GM12864 (cell line): ENCODE data around the gene SEPTIN8.

ENCODE experiments used
- DNase-seq: peaks from one replicate; pipeline ENCODE4 v3.0.0-alpha.2; 2011; ENCODE audit warnings: low read depth
- H3K4me3 ChIP-seq: 2 replicates; pipeline ENCODE4 v1.5.1; 2011; ENCODE audit warnings: mild to moderate bottlenecking, low read depth, low read length, control low read depth
- TF ChIP-seq, protein P1 (sequence below): IDR thresholded peaks from 2 replicates; pipeline ENCODE4 v1.5.1; 2011; ENCODE audit warnings: low read depth, mild to moderate bottlenecking, moderate library complexity, low read length, control low read depth, inconsistent platforms; ENCODE audit errors: missing control alignments

SEPTIN8 gene

GRCh38 chr5:132753135-132753987 lies 23.7 kb downstream of the SEPTIN8 start:
- TF ChIP-seq, protein P1, sequence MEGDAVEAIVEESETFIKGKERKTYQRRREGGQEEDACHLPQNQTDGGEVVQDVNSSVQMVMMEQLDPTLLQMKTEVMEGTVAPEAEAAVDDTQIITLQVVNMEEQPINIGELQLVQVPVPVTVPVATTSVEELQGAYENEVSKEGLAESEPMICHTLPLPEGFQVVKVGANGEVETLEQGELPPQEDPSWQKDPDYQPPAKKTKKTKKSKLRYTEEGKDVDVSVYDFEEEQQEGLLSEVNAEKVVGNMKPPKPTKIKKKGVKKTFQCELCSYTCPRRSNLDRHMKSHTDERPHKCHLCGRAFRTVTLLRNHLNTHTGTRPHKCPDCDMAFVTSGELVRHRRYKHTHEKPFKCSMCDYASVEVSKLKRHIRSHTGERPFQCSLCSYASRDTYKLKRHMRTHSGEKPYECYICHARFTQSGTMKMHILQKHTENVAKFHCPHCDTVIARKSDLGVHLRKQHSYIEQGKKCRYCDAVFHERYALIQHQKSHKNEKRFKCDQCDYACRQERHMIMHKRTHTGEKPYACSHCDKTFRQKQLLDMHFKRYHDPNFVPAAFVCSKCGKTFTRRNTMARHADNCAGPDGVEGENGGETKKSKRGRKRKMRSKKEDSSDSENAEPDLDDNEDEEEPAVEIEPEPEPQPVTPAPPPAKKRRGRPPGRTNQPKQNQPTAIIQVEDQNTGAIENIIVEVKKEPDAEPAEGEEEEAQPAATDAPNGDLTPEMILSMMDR, result no peak
- H3K4me3 ChIP-seq, result no peak overlapping the region
- DNase-seq, result no peak

- TF ChIP-seq, protein P1, result no peak
- H3K4me3 ChIP-seq, result no peak overlapping the region
- DNase-seq, result no peak
Measured at GRCh38 chr5:132752581-132753125, 24.4 kb downstream of the SEPTIN8 start.

DNA sequence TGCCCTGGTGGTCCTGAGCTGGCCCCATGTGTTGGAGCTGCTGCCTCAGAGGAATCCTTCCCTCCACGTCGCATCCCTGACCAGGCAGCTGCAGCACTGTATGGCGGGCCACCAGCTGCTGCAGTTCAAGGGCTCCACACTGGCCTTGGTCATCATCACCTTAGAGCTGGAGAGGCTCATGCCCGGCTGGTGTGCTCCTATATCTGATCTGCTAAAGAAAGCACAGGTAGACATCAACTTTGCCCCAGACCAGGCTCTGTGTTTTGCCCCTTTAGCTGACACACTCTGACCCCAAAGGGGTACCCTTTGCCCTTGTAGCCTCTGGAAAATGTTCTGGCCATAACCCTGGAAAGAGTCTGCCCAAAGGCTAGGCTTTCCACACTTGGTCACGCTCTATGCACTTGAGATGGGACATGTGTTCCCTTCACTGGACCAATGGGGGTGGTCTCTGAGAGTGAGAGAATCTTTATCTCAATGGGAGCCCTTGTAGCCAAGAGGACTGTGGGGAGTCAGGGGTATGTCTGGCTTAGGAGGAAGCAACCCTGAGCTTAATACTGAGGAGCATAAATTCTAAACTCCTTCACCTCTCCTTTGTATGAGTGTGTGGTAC lies 25.0 kb downstream of the SEPTIN8 start:
- TF ChIP-seq, protein P1, result no peak
- DNase-seq, result no peak

GRCh38 chr5:132751444-132751843 lies 25.6 kb downstream of the SEPTIN8 start:
- DNase-seq, result peak; percentile 55
- TF ChIP-seq, protein P1, result no peak
- no peak overlapping the region for H3K4me3 ChIP-seq

More for the DNA sequence above, 25.0 kb downstream of the SEPTIN8 start:
- H3K4me3 ChIP-seq, result no peak overlapping the region

DNA sequence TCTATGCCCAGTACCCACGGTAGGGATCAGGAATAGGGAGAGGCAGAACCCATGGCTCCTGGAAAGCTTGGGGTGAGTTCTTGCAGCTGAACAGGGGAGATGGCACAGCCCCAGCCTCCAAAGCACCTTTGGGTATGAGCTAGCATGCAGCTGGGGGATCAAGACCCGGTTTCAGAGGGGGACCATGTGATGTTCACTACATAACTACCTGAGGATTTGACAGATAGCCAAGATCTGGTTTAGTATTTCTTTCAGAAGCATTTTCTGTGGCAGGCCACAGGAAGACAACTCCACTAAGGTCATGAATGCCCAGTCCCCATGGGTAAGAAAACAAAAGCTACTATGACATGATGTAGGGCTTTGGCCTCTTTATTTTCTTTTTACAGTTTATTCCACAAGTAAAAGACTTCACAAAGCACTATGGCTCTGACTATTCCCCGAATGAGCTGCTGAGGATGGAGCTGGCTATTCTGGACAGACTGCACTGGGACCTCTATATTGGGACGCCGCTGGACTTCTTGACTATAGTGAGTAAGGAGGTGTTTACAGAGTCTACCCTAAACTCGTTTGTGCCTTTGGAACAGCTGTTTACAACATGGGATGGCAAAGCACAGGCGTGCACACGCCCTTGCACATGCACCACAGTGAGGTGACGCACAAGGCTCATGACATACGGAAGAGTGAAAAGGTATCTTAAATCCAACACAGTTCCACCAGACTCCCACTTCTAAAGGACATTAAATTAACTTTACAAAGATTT lies 26.4 kb downstream of the SEPTIN8 start:
- TF ChIP-seq, protein P1, result no peak
- DNase-seq, result no peak
- H3K4me3 ChIP-seq, result no peak overlapping the region

GRCh38 chr5:132749506-132749905 lies 27.5 kb downstream of the SEPTIN8 start:
- no peak for DNase-seq
- no peak overlapping the region for H3K4me3 ChIP-seq
- TF ChIP-seq, protein P1, result no peak
